C4-2B (cell line): ENCODE data around the gene ACER2.

Experiments used
- CTCF ChIP-seq: fragments of 450-650 bp; conservative IDR thresholded peaks from 2 replicates; pipeline ENCODE4 v1.5.1; 2017; ENCODE audit warnings: mild to moderate bottlenecking
- ZFX ChIP-seq: fragments of 450-650 bp; IDR thresholded peaks from 2 replicates; pipeline ENCODE4 v1.6.1; 2017

- TF ChIP-seq CTCF (no peak), ZFX (no peak)
Observed at GRCh38 chr9:19373527-19373926, 35.3 kb upstream of the ACER2 start.
